ENCODE data around the gene AJM1.
A peak's percentile ranks its signal among the peaks of the same experiment; 100 is the strongest.
"Not testable (repeated sequence)": the region's sequence is repeated elsewhere in the genome, so short reads cannot be mapped to it uniquely, and the experiment has no call there.

Gene AJM1

DNA sequence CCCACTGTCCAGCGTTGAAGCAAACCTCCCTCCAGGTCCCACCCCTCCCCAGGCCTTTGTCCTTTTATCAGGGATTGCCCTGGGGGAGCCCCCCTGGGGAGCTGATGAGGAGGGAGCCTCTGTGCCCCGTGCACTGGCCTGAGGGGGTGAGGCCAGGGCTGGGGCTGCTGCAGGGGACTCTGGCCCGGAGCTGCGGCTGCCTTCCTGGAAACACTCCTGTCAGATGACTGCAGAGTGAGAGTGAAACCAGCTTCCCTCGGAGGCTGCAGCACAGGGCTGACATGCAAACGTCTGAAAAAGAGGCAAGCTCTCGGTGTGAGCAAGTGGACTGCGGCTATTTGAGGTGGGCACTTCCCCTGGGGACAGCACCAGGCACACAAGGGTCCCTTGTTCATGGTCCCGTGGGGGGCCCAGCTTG is 39.4 kb downstream of the AJM1 start:
- DNase-seq: peak; percentile 19

DNA sequence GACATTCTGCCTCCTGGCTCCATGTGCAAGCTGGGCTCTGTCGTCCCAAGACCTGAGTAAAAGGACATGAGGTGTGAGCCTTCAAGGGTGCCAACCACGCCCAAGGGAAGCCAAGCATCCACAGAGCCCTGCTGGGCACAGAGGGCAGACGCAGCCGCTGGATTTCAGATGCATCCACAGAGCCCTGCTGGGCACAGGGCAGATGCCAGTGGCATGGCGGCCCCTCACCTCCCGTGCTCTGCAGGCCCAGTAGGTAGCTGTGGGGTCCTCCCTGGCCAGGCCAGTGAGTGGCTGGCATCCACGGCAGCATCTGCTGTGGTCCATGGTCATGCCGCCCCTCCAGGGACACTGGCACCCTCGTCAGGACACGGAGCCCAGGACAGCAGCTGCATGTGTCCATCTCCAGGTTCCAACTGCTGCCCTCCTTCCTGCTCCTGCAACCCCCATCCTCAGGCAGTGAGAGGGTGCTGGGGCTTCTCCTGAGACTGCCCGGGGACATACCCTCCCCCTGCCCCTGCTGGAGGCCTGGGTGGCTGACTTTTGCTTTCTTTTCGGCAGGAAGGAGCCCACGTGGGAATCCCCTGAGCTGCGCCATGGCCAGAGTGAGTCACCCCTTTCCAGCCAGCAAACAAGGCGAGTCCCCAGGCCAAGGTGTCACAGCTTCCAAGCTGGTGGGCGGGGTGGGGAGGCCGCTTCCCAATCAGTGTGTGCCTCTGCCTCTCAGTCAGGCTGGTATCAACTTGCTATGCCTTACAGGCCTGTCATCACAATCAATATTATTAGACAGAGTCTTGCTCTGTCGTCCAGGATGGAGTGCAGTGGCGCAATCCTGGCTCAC is 40.0 kb downstream of the AJM1 start:
- DNase-seq: peak; percentile 28

DNA sequence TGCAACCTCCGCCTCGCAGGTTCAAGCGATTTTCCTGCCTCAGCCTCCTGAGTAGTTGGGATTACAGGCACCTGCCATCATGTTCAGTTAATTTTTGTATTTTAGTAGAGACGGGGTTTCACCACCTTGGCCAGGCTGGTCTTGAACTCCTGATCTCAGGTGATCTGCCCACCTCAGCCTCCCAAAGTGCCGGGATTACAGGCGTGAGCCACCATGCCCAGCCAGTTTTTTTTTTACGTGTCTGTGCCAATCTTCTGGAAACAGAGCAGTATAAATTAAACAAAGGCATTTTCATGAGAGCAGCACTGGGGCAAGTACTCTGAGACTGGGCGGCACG is 40.6 kb downstream of the AJM1 start:
- DNase-seq: not testable (repeated sequence)

DNA sequence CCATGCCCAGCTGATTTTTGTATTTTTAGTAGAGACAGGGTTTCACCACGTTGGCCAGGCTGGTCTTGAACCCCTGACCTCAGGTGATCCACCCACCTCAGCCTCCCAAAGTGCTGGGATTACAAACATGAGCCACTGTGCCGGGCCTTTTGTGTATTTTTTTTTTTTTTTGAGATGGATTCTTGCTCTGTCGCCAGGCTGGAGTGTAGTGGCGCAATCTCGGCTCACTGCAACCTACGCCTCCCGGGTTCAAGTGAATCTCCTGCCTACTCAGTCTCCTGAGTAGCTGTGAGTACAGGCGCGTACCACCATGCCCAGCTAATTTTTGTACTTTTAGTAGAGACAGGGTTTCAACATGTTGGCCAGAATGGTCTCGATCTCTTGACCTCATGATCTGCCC is 41.4 kb downstream of the AJM1 start:
- DNase-seq: not testable (repeated sequence)

DNA sequence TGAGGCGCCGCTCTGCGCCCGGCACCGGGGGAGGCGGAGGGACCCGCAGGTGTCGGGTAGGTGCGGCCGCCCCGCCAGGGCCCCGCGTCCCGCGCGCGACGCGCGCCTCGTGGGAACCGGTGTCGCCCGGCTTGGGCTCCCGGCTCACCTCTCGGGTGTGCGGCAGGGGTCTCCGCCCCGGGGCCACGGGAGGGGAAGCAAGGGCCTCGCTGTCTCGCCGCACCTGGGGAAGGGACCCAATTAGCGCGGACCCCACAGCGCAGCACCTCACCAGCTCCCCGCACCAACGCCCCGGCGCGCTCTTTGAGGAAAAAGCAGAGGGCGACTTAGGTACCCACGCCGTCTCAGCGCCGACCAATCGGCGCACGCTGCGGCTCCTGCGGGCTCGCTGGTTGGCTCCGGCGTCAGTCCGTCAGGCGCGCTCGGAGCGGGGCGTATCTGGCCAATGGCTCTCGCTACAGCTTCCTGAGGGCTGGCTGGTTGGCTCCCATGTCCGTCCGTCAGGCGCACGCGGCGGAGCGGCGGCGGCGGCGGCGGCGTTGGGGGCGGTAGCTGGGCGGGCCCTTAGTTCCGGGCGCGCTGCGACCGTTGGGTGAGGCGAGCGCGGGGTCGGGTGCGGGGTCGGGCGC is 43.8 kb downstream of the AJM1 start, which contains the start of gene TRAF2:
TSS of gene TRAF2 (plus strand) at position 567 of the 629 bp plus-strand sequence. CDS start 12,225 bp downstream, outside the sequence.
- peak; percentile 89 for DNase-seq

DNA sequence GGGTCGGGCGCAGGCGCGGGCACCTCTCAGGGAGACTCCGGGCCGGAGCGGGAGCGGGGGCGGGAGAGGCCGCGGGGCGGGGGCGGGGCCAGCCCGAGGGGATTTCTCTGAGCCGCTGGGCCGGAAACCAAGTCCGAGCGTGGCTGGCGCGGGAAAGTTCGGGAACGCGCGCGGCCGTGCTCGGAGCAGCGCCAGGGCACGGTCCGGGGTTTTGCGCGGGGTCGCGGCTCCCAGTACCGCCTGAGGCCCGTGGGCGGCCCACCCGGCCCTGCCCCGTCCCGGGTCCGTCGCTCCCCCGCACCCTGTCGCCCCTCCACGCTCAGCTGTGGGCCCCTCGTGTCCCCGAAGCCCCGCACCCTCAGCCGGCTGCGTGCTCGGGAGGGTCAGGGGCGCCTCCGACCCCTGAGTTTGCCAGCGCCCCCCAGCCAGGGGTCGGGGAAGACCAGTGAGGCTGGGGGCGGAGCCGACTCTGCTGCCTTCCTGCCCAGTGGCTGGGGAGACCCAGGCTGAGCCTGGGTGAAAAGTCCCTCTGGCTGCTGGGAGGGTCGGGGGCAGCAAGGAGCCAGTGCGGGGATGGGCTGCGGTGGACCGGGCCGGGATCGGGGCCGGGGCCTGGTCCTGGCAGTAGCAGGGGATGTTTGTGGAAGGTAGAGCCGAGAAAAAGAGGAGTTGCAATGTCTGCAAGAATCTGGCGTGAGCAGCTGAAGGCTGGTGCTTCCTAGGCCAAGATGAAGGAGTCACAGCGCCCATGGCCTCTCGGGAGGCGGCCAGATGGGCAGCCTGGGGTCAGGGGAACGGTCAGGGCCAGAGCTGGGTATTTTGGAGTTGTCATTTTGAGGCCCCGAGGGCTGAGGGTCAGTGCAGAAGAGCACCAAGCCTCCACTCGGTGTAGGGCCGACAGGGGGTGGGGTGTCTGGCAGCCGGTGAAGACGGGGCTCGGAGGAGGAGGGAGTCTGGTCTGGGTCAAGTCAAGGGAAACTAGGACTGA is 44.6 kb downstream of the AJM1 start:
- DNase-seq: no peak

DNA sequence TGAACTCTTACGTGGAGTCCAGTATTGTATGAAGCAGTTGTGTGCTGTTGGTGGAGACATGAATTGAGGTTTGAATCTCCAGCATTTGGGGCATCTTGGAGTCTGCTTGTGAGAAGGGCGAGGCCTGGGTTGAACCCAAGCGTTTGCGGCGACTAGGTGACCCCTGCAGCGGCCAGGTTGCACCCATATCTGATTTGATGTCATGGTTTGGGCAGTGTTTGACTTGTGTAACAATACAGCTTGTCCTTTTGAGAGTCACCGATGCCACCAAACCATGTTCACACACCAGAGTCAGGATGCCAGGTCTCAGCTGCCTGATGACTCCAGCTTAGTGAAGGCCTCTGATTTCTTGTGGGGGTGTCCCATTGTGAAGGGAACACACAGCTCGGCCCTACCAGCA is 46.2 kb downstream of the AJM1 start:
- no peak for DNase-seq

DNA sequence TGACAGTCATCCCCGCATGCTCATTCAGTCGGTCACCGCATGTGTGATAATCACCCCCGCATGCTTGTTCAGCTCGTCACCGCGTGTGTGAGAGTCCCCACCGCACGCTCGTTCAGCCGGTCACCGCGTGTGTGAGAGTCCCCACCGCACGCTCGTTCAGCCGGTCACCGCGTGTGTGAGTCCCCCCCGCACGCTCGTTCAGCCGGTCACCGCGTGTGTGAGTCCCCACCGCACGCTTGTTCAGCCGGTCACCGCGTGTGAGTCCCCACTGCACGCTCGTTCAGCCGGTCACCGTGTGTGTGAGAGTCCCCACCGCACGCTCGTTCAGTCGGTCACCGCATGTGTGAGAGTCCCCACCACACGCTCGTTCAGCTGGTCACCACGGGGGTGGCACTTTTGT is 47.6 kb downstream of the AJM1 start:
- DNase-seq: no peak

DNA sequence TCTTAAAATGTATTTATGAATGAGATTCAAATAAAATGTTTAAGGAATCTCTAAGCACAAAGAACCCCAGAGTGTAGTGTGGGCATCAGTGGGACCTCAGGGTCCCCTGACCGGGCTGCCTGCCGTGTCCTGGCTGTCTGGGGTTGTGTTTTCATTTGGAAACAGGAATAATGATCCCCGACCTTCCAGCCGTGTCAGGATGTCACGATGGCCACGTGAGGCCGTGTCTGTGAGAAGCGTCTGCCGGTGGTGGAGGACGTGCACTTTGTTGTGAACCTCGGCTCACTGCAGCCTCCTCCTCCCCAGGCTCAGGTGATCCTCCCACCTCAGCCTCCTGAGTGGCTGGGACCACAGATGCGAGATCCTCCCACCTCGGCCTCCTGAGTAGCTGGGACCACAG is 48.4 kb downstream of the AJM1 start:
- no peak for DNase-seq
